ENCODE results near the gene DLG2. TPM values are rescaled to one million over a fixed set of nuclear protein-coding genes. Genes with fewer than 3 reads are reported as not detected.

DLG2 gene
- total and polyA plus RNA-seq, 2 donors (not counting 3 experiments of a cell fraction or from before 2014, with no cell fraction given) = 0.15 to 1.1 TPM

DNA sequence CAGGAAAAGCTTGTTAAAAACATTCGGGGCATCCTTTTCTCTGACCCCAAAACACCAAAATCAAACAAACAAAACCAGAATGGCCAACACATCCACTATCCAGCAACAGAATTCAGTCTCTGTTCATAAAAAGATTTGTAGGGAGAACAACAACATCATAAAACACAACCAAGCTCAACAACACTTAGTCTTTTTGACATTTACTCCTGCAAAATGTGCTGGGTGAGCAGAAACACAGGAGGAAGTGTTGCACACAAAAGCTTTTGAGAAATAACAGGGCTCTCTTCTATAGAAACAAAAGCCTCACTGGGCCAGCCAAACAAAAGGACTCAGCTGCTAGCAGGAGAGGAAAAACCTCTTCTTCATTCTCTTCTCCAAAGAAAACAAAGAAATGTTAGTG is 1604.9 kb downstream of the DLG2 start:
- Histone ChIP-seq H3K36me3 (ENCODE audit: control insufficient read depth in 2 of 2, extremely low read depth in 1 of 2, insufficient read depth in 2 of 2, low read length in 2 of 2) (no peaks in the 10 kb centered on the region), H3K4me2 (ENCODE audit: insufficient read depth, low read length) (no peak overlapping the region), H3K4me1 (ENCODE audit: control insufficient read depth, extremely low read depth, insufficient read depth, low read length) (no peaks in the 10 kb centered on the region), H3K9ac (replicated peaks; ENCODE audit: extremely low read depth, insufficient read depth, low read length) (no peak overlapping the region), H3K9me1 (replicated peaks; ENCODE audit: control insufficient read depth, extremely low read depth, insufficient read depth, low read length) (no peaks in the 10 kb centered on the region), H3K9me3 (replicated peaks; ENCODE audit: control insufficient read depth, insufficient read depth, low read length) (peaks cover 2% of the 10 kb centered on the region), H3K4me3 (replicated peaks in 1 of 3; ENCODE audit: insufficient read depth in 1 of 3, low read depth in 1 of 3, low read length in 3 of 3) (no peak overlapping the region), H3K27ac (ENCODE audit: insufficient read depth, low read depth, low read length) (no peak overlapping the region), H4K20me1 (replicated peaks; ENCODE audit: control insufficient read depth, extremely low read depth, insufficient read depth, low read length) (no peaks in the 10 kb centered on the region), H3K27me3 (ENCODE audit: control insufficient read depth in 2 of 2, insufficient read depth in 2 of 2, low read length in 2 of 2) (no peaks in the 10 kb centered on the region), H2AFZ (ENCODE audit: low read depth, low read length) (no peak overlapping the region), H3K79me2 (ENCODE audit: control insufficient read depth, insufficient read depth, low read length) (no peaks in the 10 kb centered on the region)
- DNase-seq (ENCODE audit: low read depth, low spot score) (no peak), FAIRE-seq (no peak)
- no TSS peak for BruUV-seq (replicated peaks)
- TF ChIP-seq FOS (IDR thresholded peaks at IDR 0.05; ENCODE audit: borderline replicate concordance, insufficient read depth, low read length) (no peak), GATA2 (IDR thresholded peaks at IDR 0.05; ENCODE audit: insufficient read depth, insufficient read length, low read depth, low read length) (no peak), EZH2 (IDR thresholded peaks at IDR 0.05; ENCODE audit: borderline replicate concordance, low read depth, low read length, severe bottlenecking) (no peak), JUN (IDR thresholded peaks at IDR 0.05; ENCODE audit: borderline replicate concordance, insufficient read depth, insufficient read length, low read depth) (no peak), POLR2A (IDR thresholded peaks at IDR 0.05; ENCODE audit: low read depth, low read length) (no peak), POLR2AphosphoS5 (IDR thresholded peaks at IDR 0.05; ENCODE audit: insufficient read depth, low read depth, low read length) (no peak), MYC (IDR thresholded peaks at IDR 0.05; ENCODE audit: low read depth, low read length) (no peak)
- TF ChIP-seq, protein P1, sequence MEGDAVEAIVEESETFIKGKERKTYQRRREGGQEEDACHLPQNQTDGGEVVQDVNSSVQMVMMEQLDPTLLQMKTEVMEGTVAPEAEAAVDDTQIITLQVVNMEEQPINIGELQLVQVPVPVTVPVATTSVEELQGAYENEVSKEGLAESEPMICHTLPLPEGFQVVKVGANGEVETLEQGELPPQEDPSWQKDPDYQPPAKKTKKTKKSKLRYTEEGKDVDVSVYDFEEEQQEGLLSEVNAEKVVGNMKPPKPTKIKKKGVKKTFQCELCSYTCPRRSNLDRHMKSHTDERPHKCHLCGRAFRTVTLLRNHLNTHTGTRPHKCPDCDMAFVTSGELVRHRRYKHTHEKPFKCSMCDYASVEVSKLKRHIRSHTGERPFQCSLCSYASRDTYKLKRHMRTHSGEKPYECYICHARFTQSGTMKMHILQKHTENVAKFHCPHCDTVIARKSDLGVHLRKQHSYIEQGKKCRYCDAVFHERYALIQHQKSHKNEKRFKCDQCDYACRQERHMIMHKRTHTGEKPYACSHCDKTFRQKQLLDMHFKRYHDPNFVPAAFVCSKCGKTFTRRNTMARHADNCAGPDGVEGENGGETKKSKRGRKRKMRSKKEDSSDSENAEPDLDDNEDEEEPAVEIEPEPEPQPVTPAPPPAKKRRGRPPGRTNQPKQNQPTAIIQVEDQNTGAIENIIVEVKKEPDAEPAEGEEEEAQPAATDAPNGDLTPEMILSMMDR (IDR thresholded peaks at IDR 0.05; ENCODE audit: extremely low read depth in 1 of 2, insufficient read depth in 1 of 2, low read depth in 1 of 2, low read length in 2 of 2) = no peak
- TF ChIP-seq, protein P2, sequence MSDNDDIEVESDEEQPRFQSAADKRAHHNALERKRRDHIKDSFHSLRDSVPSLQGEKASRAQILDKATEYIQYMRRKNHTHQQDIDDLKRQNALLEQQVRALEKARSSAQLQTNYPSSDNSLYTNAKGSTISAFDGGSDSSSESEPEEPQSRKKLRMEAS (IDR thresholded peaks at IDR 0.05; ENCODE audit: insufficient read depth, insufficient read length) = no peak
- ChIA-PET POLR2A (no interaction called here), CTCF (no interaction called here)
- dilution Hi-C loops (cut with MboI; ENCODE audit: extremely low pct_ligation_motif_present, low sequenced_read_pairs) (no loop called here), intact Hi-C loops (cut with micrococcal nuclease) (no loop called here)
